ENCODE data around the gene BLID.

- no peak for TF ChIP-seq CTCF (IDR thresholded peaks at IDR 0.05)
- TF ChIP-seq POLR2A (IDR thresholded peaks at IDR 0.05): no peak
- TF ChIP-seq POLR2AphosphoS5 (IDR thresholded peaks at IDR 0.05): no peak
These were observed 11.7 kb downstream of the BLID start for GRCh38 chr11:122104341-122104740.

Data from prostate gland (tissue), 2 donors.